IMR-90 (cell line): ENCODE data around the gene SLIT1. TPM values are rescaled to one million over a fixed set of nuclear protein-coding genes. Genes with fewer than 3 reads are reported as not detected.

Experiments used
- ATAC-seq: fragments of 200-7000 bp; cut with Tn5 transposase; 2 replicates; pipeline ENCODE4 v1.9.1; 2020; ENCODE audit warnings: low read depth, mild to moderate bottlenecking, moderate library complexity
- BruUV-seq: library from RNA; stranded (reverse); fragments of 400-500 nt; replicated peaks from 2 replicates; lab custom pipeline; 2021; lab: Mats Ljungman, UMichigan
- CTCF ChIA-PET: fragments of 300-600 bp; formaldehyde crosslinking; extraction: SDS; loops from one replicate; lab custom pipeline; 2021; ENCODE audit warnings: antibody characterized with exemption; lab: Yijun Ruan, JAX
- POLR2A ChIA-PET: fragments of 300-600 bp; sonication (Branson Sonifier 250); formaldehyde crosslinking; loops from one replicate; lab custom pipeline; 2022; ENCODE audit warnings: antibody characterized with exemption; ENCODE audit not compliant: unreplicated experiment; lab: Charles Lee
- DNase-seq: peaks from one replicate; pipeline ENCODE4 v3.0.0; 2013
- H2AFZ ChIP-seq: replicated peaks from 2 replicates; pipeline ENCODE3; 2013; ENCODE audit warnings: low read length, mild to moderate bottlenecking; ENCODE audit not compliant: poor library complexity
- H2AK5ac ChIP-seq: 2 replicates; pipeline ENCODE4 v1.6.1; 2013; ENCODE audit warnings: low read depth, low read length, inconsistent platforms
- H2AK9ac ChIP-seq: replicated peaks from 2 replicates; pipeline ENCODE3; 2013; ENCODE audit warnings: mild to moderate bottlenecking, low read depth, low read length, moderate library complexity; ENCODE audit not compliant: poor library complexity
- H2BK120ac ChIP-seq: 2 replicates; pipeline ENCODE4 v1.6.1; 2013; ENCODE audit warnings: low read depth, low read length, inconsistent platforms
- H2BK15ac ChIP-seq: 3 replicates; pipeline ENCODE4 v1.6.1; 2013; ENCODE audit warnings: low read depth, low read length, inconsistent platforms
- H2BK20ac ChIP-seq: 2 replicates; pipeline ENCODE4 v1.6.1; 2013; ENCODE audit warnings: low read depth, mild to moderate bottlenecking, inconsistent platforms, low read length, moderate library complexity
- H2BK5ac ChIP-seq: 2 replicates; pipeline ENCODE4 v1.6.1; 2013; ENCODE audit warnings: mild to moderate bottlenecking, low read depth, low read length, inconsistent platforms; ENCODE audit not compliant: poor library complexity, severe bottlenecking
- H3K14ac ChIP-seq: replicated peaks from 2 replicates; pipeline ENCODE4 v1.6.1; 2013; ENCODE audit warnings: low read depth, low read length, inconsistent platforms
- H3K18ac ChIP-seq: 2 replicates; pipeline ENCODE4 v1.6.1; 2013; ENCODE audit warnings: low read depth, low read length, control low read depth
- H3K23ac ChIP-seq: 2 replicates; pipeline ENCODE4 v1.6.1; 2013; ENCODE audit warnings: low read depth, low read length, inconsistent platforms
- H3K27ac ChIP-seq: 2 replicates; pipeline ENCODE4 v1.5.1; 2013; ENCODE audit warnings: mild to moderate bottlenecking, control low read depth, low read length; ENCODE audit not compliant: insufficient read depth
- H3K27me3 ChIP-seq: 2 replicates; pipeline ENCODE4 v1.6.1; 2013; ENCODE audit warnings: low read length; ENCODE audit not compliant: control insufficient read depth, insufficient read depth
- H3K36me3 ChIP-seq: 2 replicates; pipeline ENCODE4 v1.6.1; 2013; ENCODE audit warnings: low read length, mixed read lengths; ENCODE audit not compliant: control insufficient read depth, insufficient read depth
- H3K4ac ChIP-seq: 2 replicates; pipeline ENCODE4 v1.6.1; 2013; ENCODE audit warnings: low read depth, low read length, inconsistent platforms
- H3K4me1 ChIP-seq: 2 replicates; pipeline ENCODE4 v1.6.1; 2013; ENCODE audit warnings: low read length, mixed read lengths; ENCODE audit not compliant: control insufficient read depth, insufficient read depth
- H3K4me2 ChIP-seq: 2 replicates; pipeline ENCODE4 v1.6.1; 2013; ENCODE audit warnings: low read depth, mild to moderate bottlenecking, control low read depth, low read length, moderate library complexity
- H3K4me3 ChIP-seq: 2 replicates; pipeline ENCODE4 v1.5.1; 2013; ENCODE audit warnings: low read depth, mild to moderate bottlenecking, control low read depth, low read length, moderate library complexity; ENCODE audit not compliant: insufficient read depth
- H3K56ac ChIP-seq: 2 replicates; pipeline ENCODE4 v1.6.1; 2013; ENCODE audit warnings: low read length, inconsistent platforms; ENCODE audit not compliant: insufficient read depth; ENCODE audit errors: extremely low read depth
- H3K79me1 ChIP-seq, 2 experiments: 2 replicates each; pipeline ENCODE4 v1.6.1; 2013; ENCODE audit warnings: low read length in 2 of 2, inconsistent platforms in 1 of 2, low read depth in 1 of 2
- H3K9ac ChIP-seq: 2 replicates; pipeline ENCODE4 v1.6.1; 2013; ENCODE audit warnings: low read depth, low read length, control low read depth
- H3K9me1 ChIP-seq: 2 replicates; pipeline ENCODE4 v1.6.1; 2013; ENCODE audit warnings: low read length, inconsistent platforms; ENCODE audit not compliant: insufficient read depth
- H3K9me3 ChIP-seq: 2 replicates; pipeline ENCODE4 v1.6.1; 2013; ENCODE audit warnings: low read length; ENCODE audit not compliant: control insufficient read depth, insufficient read depth
- H4K20me1 ChIP-seq: 2 replicates; pipeline ENCODE4 v1.6.1; 2013; ENCODE audit warnings: low read length, inconsistent platforms; ENCODE audit not compliant: insufficient read depth
- H4K5ac ChIP-seq: 2 replicates; pipeline ENCODE4 v1.6.1; 2013; ENCODE audit warnings: mild to moderate bottlenecking, low read depth, low read length, control low read depth
- H4K8ac ChIP-seq, 2 experiments: 2 replicates each; pipeline ENCODE4 v1.6.1; 2013; ENCODE audit warnings: low read depth in 2 of 2, low read length in 2 of 2, control low read depth in 1 of 2, inconsistent platforms in 1 of 2
- H4K91ac ChIP-seq: 2 replicates; pipeline ENCODE4 v1.6.1; 2013; ENCODE audit warnings: low read depth, low read length, inconsistent platforms; ENCODE audit not compliant: insufficient read depth
- BHLHE40 ChIP-seq: fragments of 150-350 bp; IDR thresholded peaks from 2 replicates; pipeline ENCODE4 v1.6.1; 2016; ENCODE audit warnings: mild to moderate bottlenecking, low read depth, low read length
- CHD1 ChIP-seq: IDR thresholded peaks from 2 replicates; pipeline ENCODE4 v1.6.1; 2012; ENCODE audit warnings: low read depth, low read length, improper control_type of control experiment
- CTCF ChIP-seq: conservative IDR thresholded peaks from 2 replicates; pipeline ENCODE4 v1.5.1; 2012; ENCODE audit warnings: mild to moderate bottlenecking, low read depth, low read length, improper control_type of control experiment
- FOS ChIP-seq: fragments of 150-350 bp; IDR thresholded peaks from 2 replicates; pipeline ENCODE4 v1.6.1; 2016; ENCODE audit warnings: low read depth, low read length
- MXI1 ChIP-seq: IDR thresholded peaks from 2 replicates; pipeline ENCODE4 v1.6.1; 2012; ENCODE audit warnings: low read depth, mild to moderate bottlenecking, low read length, moderate library complexity, borderline replicate concordance
- POLR2A ChIP-seq: IDR thresholded peaks from 2 replicates; pipeline ENCODE4 v1.6.1; 2012; ENCODE audit warnings: mild to moderate bottlenecking, low read depth, low read length
- RFX5 ChIP-seq: IDR thresholded peaks from 2 replicates; pipeline ENCODE4 v1.8.0; 2012; ENCODE audit warnings: low read depth, mild to moderate bottlenecking, low read length, moderate library complexity
- WGBS, 2 experiments: methylation state at CpG; one replicate each; pipeline versions ENCODE4 v1.1.5 to v1.1.7; 2013; ENCODE audit warnings: missing lambda C conversion rate in 2 of 2; ENCODE audit not compliant: insufficient read length in 1 of 2; ENCODE audit errors: extremely low coverage in 2 of 2; 5-methylcytosine and 5-hydroxymethylcytosine counted together
- dilution Hi-C: fragments of 300-500 bp; cut with HindIII; formaldehyde crosslinking; loops from one replicate; pipeline ENCODE4 v1.14.3; 2018; ENCODE audit warnings: low sequenced_read_pairs; ENCODE audit not compliant: unreplicated experiment
- in situ Hi-C: fragments of 300-500 bp; cut with MboI; formaldehyde crosslinking; loops from 3 replicates; pipeline ENCODE4 v1.14.3; 2019; ENCODE audit warnings: low sequenced_read_pairs, inconsistent platforms, mixed read lengths
- intact Hi-C: fragments of 100-400 bp; cut with micrococcal nuclease; formaldehyde crosslinking; loops from 2 replicates; pipeline ENCODE4 v1.10.0; 2022
- polyA plus RNA-seq, 3 experiments: library from polyadenylated mRNA; depleted of rRNA; stranded (reverse); fragments of >200 nt; gene quantifications; 2 replicates each; pipeline ENCODE4 v1.2.3, GENCODE V29; 2012; ENCODE audit warnings: low replicate concordance in 1 of 3
- total RNA-seq: library from RNA; depleted of rRNA; stranded (reverse); fragments of >200 nt; gene quantifications from 2 replicates; pipeline ENCODE4 v1.2.3, GENCODE V29; 2012

The SLIT1 gene
- total and polyA plus RNA-seq, 2 of the 4 experiments (the other 2 are of a cell fraction), result under 0.01 TPM

- TF ChIP-seq CTCF, result no peak
Measured at GRCh38 chr10:97069576-97070362, 116.0 kb downstream of the SLIT1 start (continued).

DNA sequence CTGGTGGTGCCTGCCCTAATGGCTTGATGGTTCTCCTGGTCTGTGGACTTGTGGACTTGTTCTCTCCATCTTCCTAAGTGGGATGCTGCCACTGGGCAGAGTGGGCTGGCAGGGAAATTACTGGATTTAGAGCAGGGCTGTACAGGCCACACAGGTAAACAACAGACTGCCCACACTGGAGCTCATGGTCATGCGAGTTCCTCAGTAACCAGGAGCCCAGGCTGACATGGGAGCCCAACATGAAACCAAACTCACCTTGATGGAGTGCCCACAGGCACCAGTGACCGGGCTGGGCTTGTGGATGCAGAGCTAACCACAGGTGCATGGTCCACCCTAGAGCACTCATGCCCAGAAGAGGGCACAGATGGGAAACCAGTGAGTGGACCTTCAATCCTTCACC, 116.7 kb downstream of the SLIT1 start:
- Histone ChIP-seq H3K14ac (no peak overlapping the region), H2BK15ac (no peak overlapping the region), H4K91ac (no peak overlapping the region), H2BK5ac (no peak overlapping the region), H3K9ac (no peak overlapping the region), H3K18ac (no peak overlapping the region), H2AK5ac (no peak overlapping the region), H3K27ac (no peak overlapping the region), H2AFZ (no peak overlapping the region), H3K4me2 (no peak overlapping the region), H3K4ac (no peak overlapping the region), H3K36me3 (no peaks in the 10 kb centered on the region), H3K79me1 (no peaks in the 10 kb centered on the region), H4K20me1 (no peaks in the 10 kb centered on the region), H2BK20ac (no peak overlapping the region), H3K4me1 (no peaks in the 10 kb centered on the region), H3K56ac (no peak overlapping the region), H3K9me3 (peaks cover 9% of the 10 kb centered on the region), H2BK120ac (no peak overlapping the region), H3K23ac (no peak overlapping the region), H3K27me3 (peaks cover 50% of the 10 kb centered on the region), H4K8ac (no peak overlapping the region), H2AK9ac (no peak overlapping the region), H3K9me1 (no peaks in the 10 kb centered on the region), H3K4me3 (no peak overlapping the region), H4K5ac (no peak overlapping the region)
- dilution Hi-C loops, result no loop called here
- ATAC-seq (no peak), DNase-seq (no peak)
- ChIA-PET POLR2A (no interaction called here), CTCF (no interaction called here)
- TF ChIP-seq BHLHE40 (no peak), RFX5 (no peak), CHD1 (no peak), POLR2A (no peak), FOS (no peak), MXI1 (no peak)
- BruUV-seq, result no TSS peak
- in situ Hi-C loops, result no loop called here
- intact Hi-C loops, result no loop called here
- 60% methylated on average over 1 of the region's 2 CpGs; no CpG with 5 or more reads in 1 of the 2 experiments for WGBS, 2 experiments
